Activated CD4-positive, CD25-positive, alpha-beta regulatory T cell (primary cell): ENCODE measurements around the gene AFF4.

Source experiments
- DNase-seq, 4 experiments: peaks; one replicate each; lab custom pipeline; 2025; lab: John Stamatoyannopoulos, UW

AFF4 gene

DNA sequence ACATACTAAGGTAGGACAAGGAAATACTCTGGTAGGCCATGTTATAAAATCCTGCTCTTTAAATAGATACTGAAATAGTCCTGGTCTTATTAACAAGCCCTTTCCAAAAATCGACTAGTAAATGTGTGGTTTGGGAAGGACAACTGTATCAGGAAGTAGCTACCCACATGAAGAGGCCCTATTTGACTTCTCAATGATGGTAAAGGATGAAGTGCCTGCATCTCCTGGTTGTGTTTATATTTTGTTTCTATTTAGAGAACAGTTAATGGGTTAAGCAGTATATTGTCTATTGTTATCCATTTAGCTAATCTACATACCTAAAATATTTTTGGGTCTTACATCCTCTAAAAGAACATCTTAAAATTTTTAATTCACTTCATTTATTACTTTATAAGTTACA, 109.6 kb downstream of the AFF4 start:
- no peak for DNase-seq

DNA sequence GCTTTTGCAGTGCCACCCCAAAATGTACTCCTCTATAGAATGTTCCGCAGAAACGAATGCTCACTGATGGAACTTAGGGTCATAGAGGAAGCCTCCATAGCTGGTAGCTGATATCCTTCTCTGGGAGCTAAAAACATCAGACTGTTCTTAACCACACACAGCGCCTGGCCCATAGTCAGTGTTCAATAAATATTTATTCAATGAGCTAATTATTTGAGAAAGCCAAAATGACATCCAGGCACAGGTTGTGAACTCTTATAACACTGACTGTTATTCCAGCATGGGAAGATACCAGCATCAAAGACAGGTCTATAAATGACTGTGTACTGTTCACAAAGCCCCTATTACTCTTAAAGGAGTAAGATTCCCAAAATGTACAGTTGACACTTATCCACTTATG, 110.1 kb downstream of the AFF4 start:
- DNase-seq = no peak

DNA sequence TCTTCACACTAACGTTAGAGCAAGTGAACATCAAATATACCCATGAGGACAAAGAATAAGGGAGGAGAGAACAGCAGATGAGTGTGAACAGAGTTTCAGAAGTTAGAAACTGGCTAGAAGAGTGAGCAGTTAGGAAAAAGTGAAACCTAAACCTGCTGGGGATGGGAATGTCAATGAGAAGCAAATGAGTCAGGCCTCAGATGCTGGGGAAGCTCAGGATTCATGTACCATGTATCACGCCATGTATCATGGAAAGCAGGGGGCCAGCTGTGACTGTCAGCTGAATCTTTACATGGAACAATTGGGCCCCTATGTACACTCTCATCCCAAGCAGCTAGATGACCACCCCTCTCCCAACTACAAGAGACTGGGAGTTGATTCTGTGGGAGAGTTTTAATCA, 113.4 kb downstream of the AFF4 start:
- no peak for DNase-seq

DNA sequence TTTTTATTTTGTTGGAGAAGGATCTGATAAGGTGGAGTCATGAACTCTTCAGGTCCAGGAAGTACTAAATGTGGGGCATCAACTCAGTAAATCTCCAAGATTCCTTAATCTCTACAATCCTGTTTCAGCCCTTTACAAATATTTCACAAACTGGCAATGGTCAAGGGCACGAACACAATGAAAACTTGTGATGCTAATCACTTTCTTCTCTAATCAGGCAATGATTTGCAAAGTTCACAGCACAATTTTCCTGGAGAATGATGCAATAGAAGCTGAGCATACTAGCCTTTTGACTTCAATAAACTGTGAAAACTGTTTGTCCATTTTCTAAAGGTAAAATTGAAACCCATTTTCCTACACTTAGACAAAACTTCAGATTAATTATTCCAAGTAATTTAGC, 114.1 kb downstream of the AFF4 start:
- no peak for DNase-seq

DNA sequence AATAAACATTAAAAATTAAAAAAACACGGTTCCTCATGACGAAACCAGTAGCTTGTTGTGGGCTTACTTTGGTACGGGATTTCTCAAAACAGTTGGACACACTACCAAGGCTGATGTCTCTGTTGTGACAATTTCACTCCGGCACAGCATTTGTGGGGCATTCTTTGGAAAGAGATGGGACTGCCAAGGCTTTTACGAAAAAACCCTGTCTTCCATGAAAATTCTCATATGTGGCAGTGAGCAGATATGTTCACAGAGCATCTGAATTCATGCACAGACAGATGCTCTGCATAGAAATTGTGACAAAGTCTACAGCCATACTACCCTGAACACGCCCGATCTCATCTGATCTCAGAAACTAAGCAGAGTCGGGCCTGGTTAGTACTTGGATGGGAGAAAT, 115.2 kb downstream of the AFF4 start:
- DNase-seq = no peak

DNA sequence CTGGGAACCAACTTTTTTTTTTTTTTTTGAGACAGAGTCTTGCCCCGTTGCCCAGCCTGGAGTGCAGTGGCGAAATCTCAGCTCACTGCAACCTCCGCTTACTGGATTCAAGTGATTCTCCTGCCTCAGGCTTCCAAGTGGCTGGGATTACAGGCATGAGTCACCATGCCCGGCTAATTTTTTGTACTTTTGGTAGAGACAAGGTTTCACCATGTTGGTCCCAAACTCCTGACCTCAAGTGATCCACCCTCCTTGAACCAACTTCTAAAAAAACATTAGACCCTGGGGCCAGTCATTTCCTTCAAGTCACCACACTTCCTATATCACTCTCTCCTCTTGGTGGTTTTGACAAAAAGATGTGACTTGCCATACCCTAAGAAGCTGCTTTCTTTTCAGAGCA, 122.1 kb downstream of the AFF4 start:
- DNase-seq = no peak

DNA sequence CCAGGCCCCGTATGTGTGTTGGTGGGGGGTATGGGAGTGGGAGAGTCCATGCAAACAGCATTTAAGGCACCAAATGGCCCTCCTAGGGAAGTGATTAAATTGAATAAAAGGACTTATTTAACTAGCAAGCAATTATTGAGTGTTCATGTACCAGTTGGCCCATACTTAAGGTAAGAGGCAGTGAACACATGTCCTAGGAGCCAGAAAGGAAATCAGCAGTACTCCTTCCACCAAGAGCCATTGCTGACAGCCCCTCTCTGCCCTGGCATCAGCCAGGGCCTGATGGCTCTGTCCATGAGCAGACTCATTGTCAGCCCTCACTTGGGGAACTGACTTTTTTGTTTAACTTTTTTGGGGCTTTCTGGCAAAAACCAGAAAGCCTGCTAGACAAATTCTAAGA, 122.5 kb downstream of the AFF4 start:
- no peak for DNase-seq

DNA sequence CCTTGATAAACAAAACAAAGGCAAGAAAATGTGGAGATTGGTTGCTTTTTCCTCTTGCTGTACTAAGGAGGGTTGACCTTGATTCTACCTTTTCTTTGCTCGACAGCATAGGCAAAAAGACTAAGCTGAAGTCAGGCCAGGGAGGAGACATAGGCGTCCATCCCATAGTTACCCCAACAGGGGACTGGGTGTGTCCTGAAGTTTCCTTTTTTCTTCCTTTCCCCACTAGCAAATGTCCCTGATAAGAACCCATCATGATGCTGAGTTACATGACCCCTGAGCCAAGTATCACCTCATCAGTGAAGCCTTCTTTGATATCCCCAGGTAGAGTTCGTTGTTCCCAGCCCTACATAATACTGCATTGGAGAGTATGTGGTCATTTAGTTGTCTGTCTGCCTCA, 123.1 kb downstream of the AFF4 start:
- no peak for DNase-seq

DNA sequence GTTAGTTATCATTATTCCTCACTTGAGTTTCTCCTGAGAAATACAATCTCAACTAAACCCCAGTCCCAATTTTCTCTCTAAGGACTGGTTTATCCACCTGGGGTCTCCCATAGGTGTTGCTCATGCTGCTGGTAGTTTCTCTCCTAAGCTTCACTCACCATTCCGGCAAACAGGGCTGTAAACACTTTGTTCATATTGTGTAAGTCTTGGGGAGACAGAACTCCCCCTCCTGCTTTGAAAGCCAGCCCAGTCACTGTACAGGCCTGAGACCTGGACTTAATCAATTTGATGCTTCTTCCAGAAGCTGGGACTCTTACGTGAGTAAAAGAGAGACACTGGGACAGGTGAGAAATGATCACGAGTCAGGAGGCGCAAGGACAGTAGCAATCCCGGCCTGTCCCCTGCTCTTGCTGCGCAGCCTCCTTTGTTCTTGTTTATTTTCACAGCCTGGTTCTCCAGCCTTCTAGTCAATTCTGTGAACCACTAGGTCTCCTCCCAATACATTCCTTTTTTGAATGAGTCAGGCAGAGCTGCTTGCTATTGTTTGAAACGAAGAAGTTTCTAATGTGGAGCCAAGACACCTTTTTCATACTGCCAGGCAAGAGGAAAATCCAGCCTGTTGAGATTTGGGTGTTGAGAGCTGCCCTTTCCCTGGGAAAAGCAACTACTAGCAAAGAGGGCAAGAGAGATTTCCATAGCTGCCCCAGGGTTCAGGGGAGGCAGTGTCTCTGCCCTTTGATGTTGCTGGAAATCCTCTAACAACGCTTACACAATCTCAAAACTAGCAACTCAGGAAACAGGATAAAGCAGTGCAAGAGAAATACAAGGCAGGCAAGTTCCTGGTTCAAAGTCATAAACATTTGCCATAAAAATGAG, 123.8 kb downstream of the AFF4 start:
- no peak for DNase-seq

DNA sequence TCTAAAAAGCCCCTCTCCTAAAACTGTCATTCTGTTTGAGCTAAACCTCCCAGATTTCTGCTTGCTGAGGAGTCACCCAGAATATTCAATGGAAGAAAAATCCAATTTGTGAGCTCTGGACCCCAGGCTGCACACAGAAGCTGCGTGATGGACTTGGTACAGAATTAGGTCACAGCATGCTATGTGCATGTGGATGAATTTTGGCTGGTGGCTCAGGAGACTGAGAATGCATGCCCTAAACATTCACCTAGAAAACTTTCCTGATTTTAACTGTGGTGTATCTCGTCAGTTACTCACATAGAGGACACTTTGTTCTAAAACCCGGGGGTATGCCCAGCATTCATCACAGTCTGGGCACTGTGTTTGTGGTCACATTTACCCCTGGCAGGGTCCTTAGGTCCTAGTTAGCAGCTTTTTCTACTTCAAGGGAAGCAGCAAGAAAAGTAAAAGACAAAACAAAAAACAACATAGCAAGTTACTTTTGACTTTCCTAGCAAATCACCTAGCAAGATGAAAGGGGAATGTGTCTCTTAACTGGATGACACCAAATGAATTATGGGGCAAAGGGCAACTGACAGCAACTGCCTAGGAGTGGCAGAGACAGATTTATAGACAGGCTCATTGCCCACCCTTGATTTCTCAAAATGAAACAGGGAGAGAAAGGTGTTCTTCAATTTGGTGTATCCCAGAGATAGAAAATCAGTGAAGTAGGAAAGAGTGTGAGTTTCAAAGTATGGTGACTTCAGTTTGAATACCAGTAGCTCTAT, 124.7 kb downstream of the AFF4 start:
- DNase-seq = no peak

DNA sequence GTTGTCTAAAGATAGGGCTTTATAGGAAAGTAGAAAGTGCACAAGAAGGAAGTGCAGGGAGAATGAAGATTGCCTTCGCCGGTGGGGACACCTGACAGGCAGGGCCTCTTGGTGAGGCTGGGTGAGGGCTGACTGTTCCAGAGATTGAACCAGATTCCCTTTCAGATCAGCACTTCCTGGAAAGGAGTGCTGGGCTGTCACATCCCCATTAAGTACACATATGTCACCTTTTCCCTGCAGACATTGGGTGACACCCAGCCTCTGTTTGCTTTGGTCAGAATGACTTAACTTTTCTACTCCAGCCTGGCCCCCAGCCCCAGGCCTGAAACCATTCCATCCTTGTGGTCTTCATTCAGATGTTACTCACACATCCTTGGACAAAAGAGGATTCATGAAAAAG, 125.6 kb downstream of the AFF4 start:
- DNase-seq = no peak

DNA sequence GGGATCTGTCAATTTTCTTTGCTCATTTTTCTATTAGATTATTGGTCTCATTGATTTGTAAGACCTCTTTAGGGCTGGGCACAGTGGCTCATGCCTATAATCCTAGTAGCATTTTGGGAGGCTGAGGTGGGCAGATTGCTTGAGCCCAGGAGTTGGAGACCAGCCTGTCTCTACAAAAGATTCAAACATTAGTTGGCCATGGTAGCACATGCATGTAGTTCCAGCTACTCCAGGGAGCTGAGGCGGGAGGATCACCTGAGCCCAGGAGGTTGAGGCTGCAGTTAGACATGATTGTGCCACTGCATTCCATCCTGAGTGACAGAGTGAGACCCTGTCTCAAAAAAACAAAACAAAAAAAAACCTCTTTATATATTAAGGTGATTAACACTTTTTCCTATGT, 126.6 kb downstream of the AFF4 start:
- no peak for DNase-seq

DNA sequence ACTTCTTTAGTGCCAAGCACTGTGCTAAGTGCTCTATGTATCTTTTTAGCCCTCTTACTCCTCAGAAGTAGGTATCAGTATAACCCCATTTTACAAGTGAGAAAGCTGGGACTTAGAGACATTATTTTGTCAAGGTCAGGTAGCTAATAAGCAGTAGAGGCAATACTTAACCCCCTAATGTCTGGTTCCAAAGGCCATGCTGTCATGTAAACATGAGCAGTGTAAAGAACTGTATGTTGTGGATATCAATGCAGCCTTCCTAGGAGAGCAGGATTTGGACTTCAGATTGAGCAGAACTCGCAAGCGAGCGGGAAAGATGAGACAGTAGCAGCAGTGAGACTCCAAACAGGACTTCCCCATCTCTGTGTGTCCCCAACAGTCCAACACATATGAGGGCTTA, 129.4 kb downstream of the AFF4 start:
- DNase-seq = no peak

DNA sequence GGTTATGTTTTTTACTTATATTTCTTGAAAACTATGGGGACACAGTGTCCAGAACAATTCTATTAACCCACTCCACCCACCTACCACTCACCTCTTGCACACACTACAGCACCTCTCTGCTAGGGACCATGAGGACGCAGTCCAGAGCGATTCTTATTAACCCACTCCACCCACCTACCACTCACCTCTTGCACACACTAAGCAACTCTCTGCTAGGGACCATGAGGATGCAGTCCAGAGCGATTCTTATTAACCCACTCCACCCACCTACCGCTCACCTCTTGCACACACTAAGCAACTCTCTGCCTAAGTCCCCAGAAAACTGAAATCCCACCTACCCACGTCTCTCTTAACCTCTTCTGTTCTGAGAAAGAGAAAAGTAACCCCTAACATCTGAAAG, 130.8 kb downstream of the AFF4 start:
- DNase-seq = no peak

DNA sequence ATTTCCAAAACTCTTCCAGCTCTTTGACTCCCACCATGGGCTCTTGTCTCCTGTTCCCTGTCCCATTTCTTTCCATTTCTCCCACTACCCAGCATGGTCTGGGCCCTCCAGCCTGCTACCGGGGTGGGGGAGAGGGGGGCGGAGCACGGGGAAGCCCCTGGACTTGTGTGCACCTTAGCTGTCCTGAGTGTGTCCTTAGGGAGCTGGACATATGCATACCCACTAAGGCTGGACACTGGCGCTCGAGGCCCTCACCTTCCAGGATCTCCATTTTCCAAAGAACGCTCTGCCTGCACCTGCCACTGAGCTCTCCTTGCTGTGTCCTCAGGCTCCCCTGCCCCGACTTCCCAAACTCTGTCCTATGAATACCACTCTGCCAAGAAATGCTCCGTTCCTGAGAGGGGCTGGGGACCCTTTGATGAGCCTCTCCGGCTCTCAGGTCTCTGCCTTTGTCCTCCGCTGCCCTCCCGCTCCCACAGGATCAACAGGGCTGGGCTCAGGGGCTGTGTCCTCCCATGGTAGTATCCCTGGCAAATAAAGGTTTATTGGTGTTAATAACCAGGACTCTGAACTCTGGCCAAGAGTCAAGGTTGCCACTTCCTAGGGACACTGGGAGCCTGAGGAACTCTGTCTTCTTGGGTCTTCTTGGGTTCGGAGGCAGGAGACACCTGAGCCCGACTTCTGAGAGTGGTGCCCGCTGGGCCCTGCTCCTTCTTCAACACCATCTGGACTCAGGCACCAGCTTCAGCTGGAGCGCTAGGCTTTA, 132.2 kb downstream of the AFF4 start:
- DNase-seq = no peak

DNA sequence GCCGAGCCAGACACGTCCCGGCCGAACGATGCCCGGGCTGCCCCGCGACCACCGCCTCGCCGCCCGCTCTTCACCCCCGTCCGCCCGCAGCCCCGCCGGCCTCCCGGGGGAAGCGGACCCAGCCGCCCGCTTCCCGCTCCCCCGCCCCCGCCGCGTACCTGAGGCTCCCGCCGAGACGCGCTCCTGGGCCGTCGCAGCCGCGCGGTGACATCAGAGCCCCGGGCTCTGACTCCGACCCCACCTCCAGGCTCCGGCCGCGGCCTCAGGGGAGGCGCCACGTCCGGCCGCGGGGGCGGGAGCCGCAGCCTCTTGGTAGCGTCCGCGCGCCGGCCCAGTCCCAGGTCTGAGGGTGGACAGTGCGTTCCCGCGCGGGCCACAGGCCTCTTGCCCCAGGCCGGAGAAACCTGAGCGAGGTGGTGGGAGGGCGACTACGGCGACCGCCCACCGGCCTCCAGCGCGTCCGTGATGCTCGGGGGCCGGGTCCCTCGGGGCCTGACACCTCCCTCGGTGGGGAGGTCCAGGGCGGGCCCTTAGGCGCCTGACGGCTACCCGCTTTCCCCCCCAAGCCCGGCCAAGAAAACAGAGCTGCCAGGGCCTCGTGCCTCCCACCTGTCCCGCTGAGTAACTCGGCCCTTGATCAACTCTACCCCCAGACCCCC, 132.9 kb downstream of the AFF4 start, which contains the start of gene SHROOM1:
TSS of gene SHROOM1 (minus strand) at position 212 of the 659 bp plus-strand sequence. CDS start 4,507 bp downstream, outside the sequence.
- DNase-seq = no peak

DNA sequence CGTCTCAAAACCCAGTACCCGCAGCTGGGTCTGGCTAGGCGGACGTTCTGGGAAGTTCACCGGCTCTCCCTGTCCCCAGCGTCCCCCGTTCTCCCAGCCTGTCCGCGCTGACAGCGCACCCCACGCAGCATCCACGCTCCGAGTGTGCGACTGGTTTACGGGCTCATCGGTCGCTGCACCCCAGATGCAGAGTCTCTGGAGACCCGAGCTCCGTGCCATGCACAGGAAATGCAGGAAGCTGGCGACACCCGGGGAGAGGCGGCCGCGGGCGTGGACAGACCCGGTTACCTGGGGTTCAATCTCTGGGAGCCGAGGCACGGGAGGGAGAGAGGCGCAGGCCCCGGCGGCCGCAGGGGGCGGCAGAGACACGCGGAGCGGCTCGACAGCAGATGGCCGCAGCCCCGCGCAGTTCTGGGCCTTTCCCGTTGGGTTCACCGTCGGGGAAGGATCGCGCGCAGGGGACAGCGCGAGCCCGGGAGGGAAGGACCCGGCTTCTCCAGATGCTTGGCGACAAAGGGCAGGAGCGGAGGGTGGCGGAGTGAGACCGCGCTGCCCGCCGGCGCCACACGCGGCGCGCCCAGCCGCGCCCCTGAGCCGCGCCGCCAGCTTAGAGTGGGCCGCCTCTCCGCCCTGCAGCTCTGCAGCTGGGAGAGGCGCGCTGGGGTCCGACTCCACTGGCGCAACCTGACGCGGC, 133.5 kb downstream of the AFF4 start:
- DNase-seq = peak; percentile 34 to 58 (median 45)

DNA sequence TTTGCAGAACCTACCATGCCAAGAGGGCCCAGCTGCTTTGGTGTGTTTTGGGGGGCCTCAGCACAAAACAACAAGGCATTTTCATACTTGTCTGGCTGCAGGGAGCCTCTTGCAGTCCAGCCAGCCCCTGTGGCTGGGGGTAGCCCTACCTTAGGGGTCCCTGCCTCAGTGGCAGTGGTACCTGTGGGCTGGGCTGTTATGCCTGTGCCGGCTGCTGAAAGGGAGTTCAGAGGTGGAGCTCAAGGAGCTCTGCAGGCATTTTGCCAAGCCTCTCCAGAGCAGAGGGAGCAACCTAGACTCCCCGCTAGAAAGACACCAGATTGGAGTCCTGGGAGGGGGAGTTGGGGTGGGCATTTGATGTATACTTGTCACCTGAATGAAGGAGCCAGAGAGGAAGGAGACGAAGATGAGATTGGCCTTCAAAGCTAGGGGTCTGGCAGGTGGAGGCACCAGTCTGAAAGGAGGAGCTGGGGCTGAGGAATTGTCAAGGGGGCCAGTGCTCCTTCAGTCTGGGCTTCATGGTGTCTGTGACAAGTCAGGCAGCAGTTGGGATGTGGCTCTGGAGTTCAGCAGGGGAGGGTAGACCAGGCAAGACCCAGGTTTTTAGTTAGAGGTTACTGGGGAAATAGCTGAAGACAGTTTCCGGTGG, 134.5 kb downstream of the AFF4 start:
- DNase-seq = no peak

DNA sequence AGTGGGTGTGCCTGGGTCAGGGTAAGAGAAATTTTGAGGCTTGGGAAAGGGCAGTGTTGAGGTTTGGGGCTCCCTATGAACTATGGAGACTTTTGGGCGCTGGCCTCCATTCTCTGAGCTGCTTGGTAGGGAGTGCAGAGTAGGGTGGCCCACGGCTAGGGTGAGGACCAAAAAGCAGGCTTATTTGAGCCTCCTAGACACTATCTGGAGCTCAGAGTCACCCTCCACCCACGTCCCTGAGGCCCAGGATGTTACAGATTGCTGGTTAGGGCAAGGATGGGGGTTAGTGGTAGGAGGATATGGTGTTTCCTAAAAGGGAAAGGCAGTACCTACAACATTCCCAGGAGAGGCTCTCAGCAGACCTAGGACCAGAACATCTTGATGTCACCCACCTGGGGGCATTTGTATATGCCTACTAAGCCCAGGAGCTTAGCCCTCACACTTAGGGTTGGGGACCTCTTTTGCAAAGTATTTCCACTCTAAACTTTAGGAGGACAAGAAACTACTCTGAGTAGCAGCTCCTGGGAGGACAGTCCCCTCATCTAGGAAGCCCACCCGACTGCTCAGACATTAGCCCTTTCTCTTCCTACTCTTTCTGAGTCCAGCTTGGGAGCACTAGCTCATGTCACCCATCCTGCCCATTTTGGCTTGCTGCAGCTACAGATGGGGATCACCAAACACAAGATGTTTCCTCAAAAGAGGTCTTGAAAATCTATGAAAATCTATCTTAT, 135.3 kb downstream of the AFF4 start:
- no peak for DNase-seq

DNA sequence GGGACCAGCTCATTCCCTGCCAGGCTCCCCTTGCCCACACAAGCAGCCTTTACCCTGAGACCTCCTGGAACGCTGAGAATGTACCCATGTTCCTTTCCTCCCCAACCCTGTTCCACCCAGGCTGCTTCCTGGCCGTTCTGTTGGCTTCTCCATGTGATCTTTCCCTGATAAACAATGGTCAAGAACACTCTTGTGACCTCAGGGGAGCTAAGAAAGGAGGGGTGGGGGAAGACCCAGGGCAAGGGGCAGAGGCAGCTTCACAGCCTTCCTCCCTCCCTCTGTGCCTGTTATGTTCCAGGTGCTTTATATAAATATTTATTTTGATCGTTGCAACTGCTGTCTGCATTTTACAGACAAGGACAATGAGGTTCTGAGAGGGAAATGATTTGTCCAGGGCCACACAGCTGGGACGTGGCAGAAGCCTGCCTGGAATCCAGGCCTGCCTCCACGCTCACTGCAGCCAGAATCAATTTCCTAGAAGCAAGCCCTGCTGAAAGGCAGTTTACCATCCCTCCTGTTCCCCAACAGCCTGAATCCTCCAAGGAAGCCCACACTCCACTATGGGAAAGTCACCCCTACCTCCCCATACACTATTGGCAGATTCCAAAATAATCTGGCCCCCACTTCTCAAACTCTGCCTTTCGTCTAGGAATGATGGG, 136.9 kb downstream of the AFF4 start:
- DNase-seq = no peak
